A673 (cell line): ENCODE data around the gene ARHGAP15. TPM values are rescaled to one million over a fixed set of nuclear protein-coding genes. Genes with fewer than 3 reads are reported as not detected.

ENCODE experiments used
- BruUV-seq: library from RNA; stranded (reverse); fragments of 400-500 nt; replicated peaks from 2 replicates; lab custom pipeline; 2021; lab: Mats Ljungman, UMichigan
- CTCF ChIA-PET: fragments of 300-600 bp; sonication (Branson Sonifier 250); formaldehyde crosslinking; loops from one replicate; lab custom pipeline; 2022; ENCODE audit warnings: antibody characterized with exemption; lab: Charles Lee
- POLR2A ChIA-PET: fragments of 300-600 bp; sonication (Branson Sonifier 250); formaldehyde crosslinking; loops from one replicate; lab custom pipeline; 2022; ENCODE audit warnings: antibody characterized with exemption; ENCODE audit not compliant: low non-redundant PET; lab: Charles Lee
- DNase-seq: peaks from one replicate; pipeline ENCODE4 v3.0.0-alpha.2; 2015; ENCODE audit warnings: low spot score
- H3K27ac ChIP-seq: fragments of 200-600 bp; sonication (generic); 2 replicates; pipeline ENCODE4 v1.5.1; 2016; ENCODE audit warnings: mixed run types, low read depth, mild to moderate bottlenecking, mixed read lengths, antibody characterized with exemption, low read length; ENCODE audit not compliant: poor library complexity, severe bottlenecking
- H3K27me3 ChIP-seq: fragments of 200-600 bp; sonication (generic); replicated peaks from 2 replicates; pipeline ENCODE4 v1.6.1; 2017; ENCODE audit warnings: mixed run types, low read depth, mild to moderate bottlenecking, mixed read lengths, antibody characterized with exemption, low read length; ENCODE audit not compliant: insufficient read depth, poor library complexity
- H3K36me3 ChIP-seq: fragments of 200-600 bp; sonication (generic); 2 replicates; pipeline ENCODE4 v1.6.1; 2016; ENCODE audit warnings: mixed run types, mild to moderate bottlenecking, mixed read lengths, antibody characterized with exemption, low read length; ENCODE audit not compliant: insufficient read depth, poor library complexity, severe bottlenecking
- H3K4me1 ChIP-seq: fragments of 200-600 bp; sonication (generic); 2 replicates; pipeline ENCODE4 v1.6.1; 2017; ENCODE audit warnings: mixed run types, mild to moderate bottlenecking, mixed read lengths, antibody characterized with exemption, low read length; ENCODE audit not compliant: insufficient read depth, poor library complexity, severe bottlenecking
- H3K4me3 ChIP-seq: fragments of 200-600 bp; sonication (generic); 2 replicates; pipeline ENCODE4 v1.5.1; 2016; ENCODE audit warnings: low read depth, mixed run types, mild to moderate bottlenecking, mixed read lengths, low read length; ENCODE audit not compliant: poor library complexity, severe bottlenecking
- H3K9me3 ChIP-seq: fragments of 200-600 bp; sonication (generic); 2 replicates; pipeline ENCODE4 v1.6.1; 2016; ENCODE audit warnings: mixed run types, low read depth, mild to moderate bottlenecking, mixed read lengths, antibody characterized with exemption, low read length; ENCODE audit not compliant: poor library complexity, severe bottlenecking
- EZH2 ChIP-seq: fragments of 200-600 bp; sonication (generic); IDR thresholded peaks from 2 replicates; pipeline ENCODE4 v1.6.1; 2017; ENCODE audit warnings: borderline replicate concordance, low read depth, mild to moderate bottlenecking, mixed read lengths, antibody characterized with exemption, low read length; ENCODE audit not compliant: poor library complexity, severe bottlenecking
- intact Hi-C: fragments of 100-400 bp; cut with micrococcal nuclease; formaldehyde crosslinking; loops from one replicate; pipeline ENCODE4 v1.10.0; 2022; ENCODE audit not compliant: unreplicated experiment
- total RNA-seq: library from RNA; stranded (reverse); gene quantifications from 2 replicates; pipeline ENCODE4 v1.2.3, GENCODE V29; 2021
- TF ChIP-seq, protein P1 (sequence below): fragments of 300-800, 200-600 bp; sonication (generic); conservative IDR thresholded peaks from 2 replicates; pipeline ENCODE4 v1.5.1; 2017; ENCODE audit warnings: low read depth, mild to moderate bottlenecking, antibody characterized with exemption, low read length, moderate library complexity, mixed read lengths

The ARHGAP15 gene
- total RNA-seq, 1 experiment from 2014 or later: not detected

DNA sequence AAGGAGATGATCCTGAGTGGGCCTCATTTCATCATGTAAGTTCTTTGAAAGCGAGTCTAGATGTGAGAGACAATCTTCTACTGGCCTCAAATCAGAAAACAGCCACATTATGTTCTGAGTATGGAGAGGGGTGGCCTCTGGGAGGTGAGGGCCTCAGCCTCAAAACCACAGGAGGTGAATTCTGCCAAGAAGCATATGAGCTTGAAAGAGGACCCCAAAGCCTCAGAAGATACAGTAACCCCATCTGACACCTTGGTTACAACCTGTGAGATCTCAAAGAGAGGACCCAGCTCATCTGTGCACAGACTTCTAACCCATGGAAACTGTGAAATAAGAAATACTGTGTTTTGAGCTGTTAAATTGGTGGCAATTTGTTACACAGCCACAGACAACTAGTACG, 200.1 kb downstream of the ARHGAP15 start:
- H3K9me3 ChIP-seq: no peaks in the 10 kb centered on the region
- TF ChIP-seq EZH2: no peak
- TF ChIP-seq, protein P1, sequence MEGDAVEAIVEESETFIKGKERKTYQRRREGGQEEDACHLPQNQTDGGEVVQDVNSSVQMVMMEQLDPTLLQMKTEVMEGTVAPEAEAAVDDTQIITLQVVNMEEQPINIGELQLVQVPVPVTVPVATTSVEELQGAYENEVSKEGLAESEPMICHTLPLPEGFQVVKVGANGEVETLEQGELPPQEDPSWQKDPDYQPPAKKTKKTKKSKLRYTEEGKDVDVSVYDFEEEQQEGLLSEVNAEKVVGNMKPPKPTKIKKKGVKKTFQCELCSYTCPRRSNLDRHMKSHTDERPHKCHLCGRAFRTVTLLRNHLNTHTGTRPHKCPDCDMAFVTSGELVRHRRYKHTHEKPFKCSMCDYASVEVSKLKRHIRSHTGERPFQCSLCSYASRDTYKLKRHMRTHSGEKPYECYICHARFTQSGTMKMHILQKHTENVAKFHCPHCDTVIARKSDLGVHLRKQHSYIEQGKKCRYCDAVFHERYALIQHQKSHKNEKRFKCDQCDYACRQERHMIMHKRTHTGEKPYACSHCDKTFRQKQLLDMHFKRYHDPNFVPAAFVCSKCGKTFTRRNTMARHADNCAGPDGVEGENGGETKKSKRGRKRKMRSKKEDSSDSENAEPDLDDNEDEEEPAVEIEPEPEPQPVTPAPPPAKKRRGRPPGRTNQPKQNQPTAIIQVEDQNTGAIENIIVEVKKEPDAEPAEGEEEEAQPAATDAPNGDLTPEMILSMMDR: no peak
- no peak overlapping the region for H3K27ac ChIP-seq
- CTCF ChIA-PET: no interaction called here
- H3K36me3 ChIP-seq: no peaks in the 10 kb centered on the region
- BruUV-seq: no TSS peak
- H3K27me3 ChIP-seq: no peaks in the 10 kb centered on the region
- H3K4me1 ChIP-seq: no peaks in the 10 kb centered on the region
- POLR2A ChIA-PET: no interaction called here
- no peak overlapping the region for H3K4me3 ChIP-seq
- DNase-seq: no peak
- intact Hi-C loops: no loop called here

DNA sequence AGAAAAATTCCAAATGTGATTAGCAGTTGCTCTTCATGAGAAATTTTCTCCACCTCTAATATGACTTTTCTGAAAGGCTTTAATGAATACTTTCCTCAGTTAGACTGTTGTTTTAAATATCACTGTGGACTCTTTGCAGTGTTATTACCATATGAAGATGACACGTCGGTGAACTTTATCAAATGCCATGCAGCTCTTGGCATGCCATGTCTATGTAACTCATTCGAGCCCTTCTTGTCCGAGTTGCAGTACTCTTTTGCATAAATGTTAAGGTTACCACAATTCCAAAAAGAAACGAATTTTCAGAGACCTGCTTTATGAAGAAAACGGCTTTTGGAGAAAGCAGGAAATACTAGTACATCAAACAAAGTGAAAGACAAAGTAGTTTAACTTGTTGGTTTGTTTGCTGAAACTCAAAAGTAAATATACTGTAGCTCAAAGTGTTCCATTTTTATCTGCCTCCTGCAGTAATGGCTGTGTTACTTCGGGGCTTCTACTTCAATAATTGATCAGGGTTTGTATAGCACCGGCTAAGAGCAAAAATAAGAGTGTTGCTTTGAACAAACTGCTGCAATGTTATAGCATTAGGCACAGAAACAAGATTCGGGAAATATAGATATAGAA, 204.1 kb downstream of the ARHGAP15 start:
- Histone ChIP-seq H3K36me3 (no peaks in the 10 kb centered on the region), H3K9me3 (no peaks in the 10 kb centered on the region), H3K27me3 (no peaks in the 10 kb centered on the region), H3K27ac (no peak overlapping the region), H3K4me1 (no peaks in the 10 kb centered on the region), H3K4me3 (no peak overlapping the region)
- TF ChIP-seq, protein P1: no peak
- TF ChIP-seq EZH2: no peak
- ChIA-PET CTCF (interaction anchor here (0.6 kb wide), 1 partner anchor 171 kb away, joined by 3 read pairs; no protein-coding TSS in a partner anchor), POLR2A (no interaction called here)
- DNase-seq: no peak
- BruUV-seq: no TSS peak
- intact Hi-C loops: no loop called here

DNA sequence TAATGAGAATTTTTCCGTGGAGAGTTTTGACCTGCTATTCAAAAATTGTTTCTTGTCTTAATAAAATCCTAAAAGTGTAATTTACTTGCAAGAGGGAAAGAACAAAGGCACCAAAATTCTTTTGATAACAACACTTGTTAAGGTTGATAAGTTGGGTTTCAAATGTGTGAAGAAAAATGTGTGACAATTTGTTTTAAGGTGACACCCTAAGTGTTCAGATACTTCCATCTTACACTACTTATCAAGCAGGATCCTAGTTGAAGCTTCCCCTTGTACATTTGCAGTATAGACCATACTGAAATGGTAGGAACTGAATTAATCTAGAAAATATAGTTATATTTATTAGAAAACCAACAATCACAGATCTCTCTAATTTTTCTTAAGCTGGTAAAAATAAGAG, 204.6 kb downstream of the ARHGAP15 start:
- no peaks in the 10 kb centered on the region for H3K36me3 ChIP-seq
- H3K27ac ChIP-seq: no peak overlapping the region
- TF ChIP-seq EZH2: no peak
- TF ChIP-seq, protein P1: no peak
- H3K4me3 ChIP-seq: no peak overlapping the region
- DNase-seq: no peak
- POLR2A ChIA-PET: no interaction called here
- no peaks in the 10 kb centered on the region for H3K4me1 ChIP-seq
- no peaks in the 10 kb centered on the region for H3K27me3 ChIP-seq
- no peaks in the 10 kb centered on the region for H3K9me3 ChIP-seq
- CTCF ChIA-PET: no interaction called here
- BruUV-seq: no TSS peak
- intact Hi-C loops: no loop called here
